ENCODE results near the gene ZSCAN30.

DNA sequence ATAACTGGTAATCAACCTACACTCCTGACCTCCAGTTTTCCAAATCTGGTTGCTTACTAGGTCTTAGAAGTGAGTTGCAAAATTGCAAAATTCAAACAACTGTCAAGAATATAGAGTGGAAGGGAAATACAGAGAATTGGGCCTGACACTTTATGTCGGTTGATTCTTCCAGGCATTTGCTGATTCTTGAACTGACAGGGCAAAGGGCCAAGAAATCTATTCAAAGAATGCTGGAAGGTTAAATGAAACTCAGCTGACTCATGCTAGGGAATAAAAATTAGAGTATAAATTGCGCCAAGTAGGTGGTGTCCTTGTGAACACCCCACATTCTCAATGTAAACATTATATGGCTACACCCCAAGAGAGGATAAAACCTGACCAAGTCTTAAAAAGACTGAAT lies 21.5 kb upstream of the ZSCAN30 start:
- TF ChIP-seq EZH2 (IDR thresholded peaks at IDR 0.05; ENCODE audit: borderline replicate concordance, insufficient read depth, low read length, poor library complexity, severe bottlenecking) (no peak), CTCF (IDR thresholded peaks at IDR 0.05; ENCODE audit: poor library complexity, severe bottlenecking) (no peak), SMC3 (conservative IDR thresholded peaks at IDR 0.05; ENCODE audit: poor library complexity) (no peak), POLR2AphosphoS5 (IDR thresholded peaks at IDR 0.05) (no peak), REST (IDR thresholded peaks at IDR 0.05; ENCODE audit: borderline replicate concordance) (no peak), TAF1 (IDR thresholded peaks at IDR 0.05; ENCODE audit: low read depth) (no peak), EP300 (conservative IDR thresholded peaks at IDR 0.05; ENCODE audit: poor library complexity, severe bottlenecking) (no peak)

All from neural cell (in vitro differentiated cells).